Raji (cell line): ENCODE measurements around the gene FARP1.

ENCODE experiments used
- POLR2A ChIP-seq: IDR thresholded peaks from 2 replicates; pipeline ENCODE4 v1.6.1; 2011; ENCODE audit warnings: low read depth, low read length, control low read depth; ENCODE audit not compliant: insufficient read depth

FARP1 gene

DNA sequence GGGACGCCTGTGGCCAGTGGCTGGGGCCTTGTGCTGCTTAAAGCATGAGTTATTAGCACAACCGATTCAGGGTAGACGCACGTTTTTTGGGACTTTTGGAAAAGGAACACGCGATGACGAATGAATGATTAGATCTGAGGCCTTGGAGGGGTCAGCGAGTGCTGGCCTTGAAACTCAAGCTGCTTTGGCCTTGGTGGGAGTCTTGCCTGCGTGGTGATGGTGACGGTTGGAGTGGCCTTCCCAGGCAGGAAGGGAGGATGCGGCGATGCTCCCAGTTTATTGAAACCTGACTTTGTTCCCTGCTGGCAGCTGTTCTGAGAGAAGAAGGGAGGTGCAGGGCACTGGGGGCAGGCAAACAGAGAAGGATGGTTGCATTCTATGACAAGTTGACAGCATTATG lies 97.2 kb downstream of the FARP1 start:
- no peak for TF ChIP-seq POLR2A

DNA sequence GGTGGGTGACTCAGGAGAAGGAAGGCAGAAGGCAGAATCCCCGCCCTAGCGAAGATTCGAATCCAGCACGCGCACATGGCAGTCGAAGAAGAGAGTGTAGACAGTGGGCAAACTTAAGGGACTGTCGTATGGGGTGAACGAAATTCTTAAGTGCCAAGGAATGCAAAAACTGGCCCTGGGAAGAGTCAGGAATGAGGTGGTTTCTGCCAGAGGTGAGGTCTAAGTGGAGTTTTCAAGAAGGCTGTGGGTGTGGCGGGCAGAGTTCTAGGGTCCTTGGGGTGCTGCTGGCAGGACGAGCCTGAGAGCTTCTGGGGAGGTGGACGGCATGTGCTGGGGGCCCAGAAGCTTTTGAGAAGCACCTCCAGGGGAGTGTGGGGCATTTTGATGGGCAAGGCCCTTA lies 98.1 kb downstream of the FARP1 start:
- no peak for TF ChIP-seq POLR2A

DNA sequence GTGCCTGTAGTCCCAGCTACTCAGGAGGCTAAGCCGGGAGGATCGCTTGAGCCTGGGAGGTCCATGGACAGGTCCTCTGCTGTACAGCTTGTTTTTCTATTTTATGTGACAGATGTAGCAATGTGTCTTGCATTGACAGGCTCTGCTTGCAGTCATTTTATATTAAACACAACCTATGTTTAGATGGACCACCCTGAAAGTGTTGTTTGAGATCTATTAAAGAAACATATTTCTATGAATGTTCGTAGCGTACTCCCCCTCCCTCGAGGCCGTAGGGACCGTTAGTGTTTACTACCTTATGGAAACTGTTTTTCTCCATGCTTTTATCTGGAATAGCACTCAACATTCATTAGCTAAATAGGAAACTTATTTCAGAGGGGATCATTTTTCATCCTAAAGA lies 99.1 kb downstream of the FARP1 start:
- TF ChIP-seq POLR2A, result no peak

DNA sequence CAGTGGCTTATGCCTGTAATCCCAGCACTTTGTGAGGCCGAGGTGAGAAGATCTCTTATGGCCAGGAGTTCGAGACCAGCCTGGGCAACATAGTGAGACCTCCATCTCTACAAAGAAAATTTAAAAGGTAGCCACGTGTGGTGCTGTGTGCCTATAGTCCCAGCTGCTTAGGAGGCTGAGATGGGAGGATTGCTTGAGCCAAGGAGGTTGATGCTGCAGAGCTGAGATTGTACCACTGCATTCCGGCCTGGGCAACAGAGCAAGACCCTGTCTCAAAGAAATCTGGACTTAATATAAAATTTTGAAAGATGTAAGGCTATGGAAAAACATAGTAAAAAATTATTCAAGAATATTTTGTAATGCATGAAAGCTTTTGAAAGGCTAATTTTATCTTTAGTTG lies 99.5 kb downstream of the FARP1 start:
- TF ChIP-seq POLR2A, result no peak

- TF ChIP-seq POLR2A, result no peak
Measured at GRCh38 chr13:98243929-98244272, 101.0 kb downstream of the FARP1 start.

DNA sequence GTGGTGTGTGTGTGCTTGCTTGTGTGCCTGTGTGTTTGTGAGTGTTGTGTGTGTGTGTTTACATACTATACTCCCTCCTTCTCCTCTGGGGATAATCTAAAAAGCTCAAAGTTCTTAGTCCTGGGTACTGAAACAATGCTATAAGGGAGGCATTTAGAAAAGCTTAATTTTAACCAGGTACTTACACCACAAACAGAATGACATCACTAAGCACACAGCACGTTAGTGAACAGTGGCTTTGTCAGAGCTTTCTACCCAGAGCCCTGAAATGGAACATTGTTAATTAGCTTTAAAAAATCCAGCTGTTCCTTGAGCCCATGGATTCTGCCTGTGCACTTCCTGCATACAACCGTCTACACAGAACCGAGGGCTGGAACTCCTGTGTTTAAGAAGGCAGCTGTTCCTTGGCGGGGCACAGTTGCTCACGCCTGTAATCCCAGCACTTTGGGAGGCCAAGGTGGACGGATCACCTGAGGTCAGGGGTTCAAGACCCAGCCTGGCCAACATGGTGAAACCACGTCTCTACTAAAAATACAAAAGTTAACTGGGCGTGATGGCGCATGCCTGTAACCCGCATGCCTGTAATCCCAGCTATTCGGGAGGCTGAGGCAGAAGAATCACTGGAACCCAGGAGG lies 103.8 kb downstream of the FARP1 start:
- TF ChIP-seq POLR2A, result no peak

DNA sequence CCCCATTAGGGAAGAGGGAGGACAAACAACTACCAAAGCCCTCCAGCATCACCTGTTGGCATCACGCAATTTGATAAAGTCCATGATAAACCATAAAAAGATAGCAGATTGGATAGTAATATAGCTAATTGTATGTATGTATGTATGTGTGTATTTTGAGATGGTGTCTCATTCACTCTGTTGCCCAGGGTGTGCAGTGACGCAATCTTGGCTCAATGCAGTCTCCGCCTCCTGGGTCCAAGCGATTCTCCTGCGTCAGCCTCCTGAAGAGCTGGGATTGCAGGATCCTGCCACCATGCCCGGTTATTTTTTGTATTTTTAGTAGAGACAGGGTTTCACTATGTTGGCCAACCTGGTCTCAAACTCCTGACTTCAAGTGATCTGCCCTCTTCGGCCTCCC lies 108.8 kb downstream of the FARP1 start:
- no peak for TF ChIP-seq POLR2A

GRCh38 chr13:98252931-98253470 lies 110.1 kb downstream of the FARP1 start:
- TF ChIP-seq POLR2A, result no peak

- TF ChIP-seq POLR2A, result no peak
Measured at GRCh38 chr13:98253526-98253925, 110.6 kb downstream of the FARP1 start.

DNA sequence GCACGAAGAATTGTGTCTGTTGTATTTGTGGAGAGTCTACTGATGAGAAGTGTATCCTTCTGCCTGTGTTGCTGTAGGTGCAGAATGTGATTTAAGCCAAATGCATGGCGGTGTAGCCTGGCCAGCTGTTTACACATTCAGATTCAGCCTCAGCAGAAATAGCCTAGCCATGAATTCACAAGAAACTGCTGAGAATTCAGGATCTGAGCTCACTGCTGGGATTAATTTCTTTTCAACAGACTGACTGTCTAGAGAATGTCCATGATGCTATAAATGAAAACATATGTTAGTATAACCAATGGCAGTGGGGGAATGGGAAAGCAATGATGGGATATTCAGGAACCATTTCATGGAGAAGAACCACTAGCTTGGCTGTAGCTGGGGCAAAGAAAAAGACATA lies 111.6 kb downstream of the FARP1 start:
- TF ChIP-seq POLR2A, result no peak

DNA sequence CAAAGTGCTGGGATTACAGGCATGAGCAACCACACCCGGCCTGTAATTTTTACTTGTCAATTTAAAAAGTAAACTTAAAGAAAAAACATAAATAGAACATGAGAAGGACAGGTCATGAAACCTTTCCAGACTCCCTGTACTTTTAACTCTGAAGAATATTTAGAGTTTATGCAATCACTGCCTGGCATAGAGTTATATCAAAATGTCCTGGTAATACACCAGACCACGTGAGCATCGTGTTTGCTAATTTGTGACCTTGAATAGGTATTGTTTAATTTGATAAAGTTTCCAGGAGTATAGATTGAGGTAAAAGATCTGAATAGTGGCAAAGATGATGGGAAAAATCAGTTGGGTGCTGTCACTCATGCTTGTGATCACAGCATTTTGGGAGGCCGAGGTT lies 115.3 kb downstream of the FARP1 start:
- TF ChIP-seq POLR2A, result no peak

GRCh38 chr13:98260357-98261164 lies 117.7 kb downstream of the FARP1 start:
- TF ChIP-seq POLR2A, result no peak

GRCh38 chr13:98261165-98261702 lies 118.3 kb downstream of the FARP1 start:
- no peak for TF ChIP-seq POLR2A

GRCh38 chr13:98262292-98262691 lies 119.4 kb downstream of the FARP1 start:
- TF ChIP-seq POLR2A, result no peak

DNA sequence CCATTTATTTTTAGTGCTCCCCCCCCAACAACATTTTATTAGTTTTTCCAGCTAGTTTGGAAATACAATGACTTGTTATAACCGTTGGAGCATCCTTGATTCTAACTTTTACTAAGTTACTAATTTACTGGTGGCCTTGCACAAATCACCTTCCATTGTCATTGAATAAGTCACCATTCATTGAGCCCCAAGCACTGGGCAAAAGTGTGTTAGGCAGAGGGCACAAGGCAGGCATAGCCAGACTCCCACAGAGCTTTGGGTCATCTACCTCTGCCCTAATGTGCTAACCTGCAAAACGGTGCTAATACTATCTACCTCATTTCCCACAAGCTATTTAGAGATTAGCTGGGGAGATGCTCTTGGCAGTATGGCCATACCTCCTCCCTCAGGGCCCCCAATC lies 120.9 kb downstream of the FARP1 start:
- TF ChIP-seq POLR2A, result no peak

DNA sequence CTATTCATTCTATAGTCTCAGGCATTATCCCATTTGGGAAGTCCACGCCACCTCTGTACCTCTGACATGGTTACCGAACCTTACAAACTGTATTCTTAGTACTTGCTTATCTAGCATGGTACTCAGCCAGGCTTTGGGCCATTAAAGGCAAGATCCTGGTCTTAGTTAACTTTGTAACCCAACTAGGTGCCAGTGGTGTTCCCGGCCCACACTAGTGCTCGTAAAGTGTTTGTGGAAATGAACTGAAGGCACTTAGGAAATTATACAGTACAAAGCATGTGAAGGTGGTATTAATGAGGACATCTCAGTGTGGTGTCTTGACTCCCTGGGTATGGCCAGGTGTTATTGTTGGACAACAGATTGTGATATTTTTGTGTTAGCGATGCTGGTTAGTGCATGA lies 122.0 kb downstream of the FARP1 start:
- no peak for TF ChIP-seq POLR2A
